Activated CD8-positive, alpha-beta T cell treated with anti-CD3 and anti-CD28 coated beads for 36 hours (primary cell): ENCODE data around the gene UTP11. TPM values are rescaled to one million over a fixed set of nuclear protein-coding genes. Genes with fewer than 3 reads are reported as not detected.
"Not testable (repeated sequence)": the region's sequence is repeated elsewhere in the genome, so short reads cannot be mapped to it uniquely, and the experiment has no call there.

Source experiments
- ATAC-seq: fragments of 200-7000 bp; cut with Tn5 transposase; one replicate; pipeline ENCODE4 v1.10.0; 2021; ENCODE audit warnings: mild to moderate bottlenecking, moderate library complexity
- CTCF ChIA-PET: fragments of 350-600 bp; sonication (Branson Sonifier 250); formaldehyde crosslinking; loops from one replicate; lab custom pipeline; 2021; ENCODE audit warnings: antibody characterized with exemption; lab: Charles Lee
- POLR2A ChIA-PET: fragments of 350-600 bp; sonication (Branson Sonifier 250); formaldehyde crosslinking; loops from one replicate; lab custom pipeline; 2021; ENCODE audit warnings: antibody characterized with exemption; lab: Charles Lee
- DNase-seq: peaks from one replicate; pipeline ENCODE4 v3.0.0-alpha.2; 2020
- H3K27ac Mint-ChIP-seq: one replicate; pipeline ENCODE4 v1.8.0; 2021; ENCODE audit warnings: mild to moderate bottlenecking, mixed read lengths
- H3K27me3 Mint-ChIP-seq: one replicate; pipeline ENCODE4 v1.8.0; 2021; ENCODE audit warnings: mixed read lengths
- H3K36me3 Mint-ChIP-seq: one replicate; pipeline ENCODE4 v1.8.0; 2021; ENCODE audit warnings: low read depth, mixed read lengths
- H3K4me1 Mint-ChIP-seq: one replicate; pipeline ENCODE4 v1.8.0; 2021; ENCODE audit warnings: low read depth, mixed read lengths
- H3K4me3 Mint-ChIP-seq: one replicate; pipeline ENCODE4 v1.8.0; 2021; ENCODE audit warnings: mild to moderate bottlenecking, moderate library complexity, mixed read lengths
- H3K9me3 Mint-ChIP-seq: one replicate; pipeline ENCODE4 v1.8.0; 2021; ENCODE audit warnings: mixed read lengths
- CTCF ChIP-seq: fragments of 200-600 bp; IDR thresholded peaks from one replicate; pipeline ENCODE4 v1.8.0; 2022; ENCODE audit warnings: antibody characterized with exemption, mild to moderate bottlenecking
- intact Hi-C: fragments of 100-400 bp; cut with micrococcal nuclease; formaldehyde crosslinking; loops from one replicate; pipeline ENCODE4 v1.10.0; 2022
- total RNA-seq, 2 experiments: library from RNA; stranded (reverse); gene quantifications; one replicate each; pipeline ENCODE4 v1.2.3, GENCODE V29; 2021

UTP11 gene
- total RNA-seq, 2 experiments from 2014 or later = 58.1 to 60.6 TPM

- POLR2A ChIA-PET = interaction anchor here (1.7 to 7.7 kb wide), 6 partner anchors 11 to 19 kb away, joined by 6 to 69 read pairs (median 16); partner anchors contain the start of genes POU3F1 and UTP11
- H3K36me3 Mint-ChIP-seq = peaks cover 11% of the 10 kb centered on the region
Measured at GRCh38 chr1:38029081-38029681, 16.6 kb downstream of the UTP11 start.

GRCh38 chr1:38029685-38030511 lies 17.4 kb downstream of the UTP11 start:
- intact Hi-C loops = no loop called here
- H3K36me3 Mint-ChIP-seq = peaks cover 8% of the 10 kb centered on the region
- H3K27me3 Mint-ChIP-seq = peaks cover 2% of the 10 kb centered on the region
- POLR2A ChIA-PET = interaction anchor here (0.7 to 7.7 kb wide), 7 partner anchors 11 to 534 kb away, joined by 3 to 53 read pairs (median 8); partner anchors contain the start of gene POU3F1
- ATAC-seq (peak; percentile 55), DNase-seq (peak; percentile 88)
- peak overlapping the region; percentile 89 for H3K27ac Mint-ChIP-seq
- no peak for TF ChIP-seq CTCF
- peak overlapping the region; percentile 33 for H3K4me3 Mint-ChIP-seq
- H3K9me3 Mint-ChIP-seq = no peaks in the 10 kb centered on the region
- peaks cover 56% of the 10 kb centered on the region for H3K4me1 Mint-ChIP-seq
- CTCF ChIA-PET = interaction anchor here (0.9 to 7.3 kb wide), 9 partner anchors 11 to 554 kb away, joined by 3 to 105 read pairs (median 4); partner anchors contain the start of genes MTF1 and UTP11

More at GRCh38 chr1:38029081-38029681, 16.6 kb downstream of the UTP11 start:
- peaks cover 2% of the 10 kb centered on the region for H3K27me3 Mint-ChIP-seq
- CTCF ChIA-PET = interaction anchor here (0.9 to 7.3 kb wide), 6 partner anchors 10 to 41 kb away, joined by 3 to 105 read pairs (median 5); partner anchors contain the start of gene UTP11
- no peak for ATAC-seq
- intact Hi-C loops = no loop called here
- H3K4me3 Mint-ChIP-seq = no peak overlapping the region
- no peak for TF ChIP-seq CTCF
- H3K4me1 Mint-ChIP-seq = peaks cover 56% of the 10 kb centered on the region
- no peaks in the 10 kb centered on the region for H3K9me3 Mint-ChIP-seq
- DNase-seq = no peak
- peak overlapping the region; percentile 89 for H3K27ac Mint-ChIP-seq

- CTCF ChIA-PET = interaction anchor here (1.0 to 7.3 kb wide), 7 partner anchors 12 to 555 kb away, joined by 3 to 105 read pairs (median 4); partner anchors contain the start of genes MTF1 and UTP11
- no peak for ATAC-seq
- peaks cover 2% of the 10 kb centered on the region for H3K27me3 Mint-ChIP-seq
- POLR2A ChIA-PET = interaction anchor here (0.7 to 7.7 kb wide), 6 partner anchors 10 to 533 kb away, joined by 3 to 53 read pairs (median 7); no protein-coding TSS in a partner anchor
- no peaks in the 10 kb centered on the region for H3K9me3 Mint-ChIP-seq
- no peak for DNase-seq
- intact Hi-C loops = no loop called here
- H3K4me1 Mint-ChIP-seq = peaks cover 56% of the 10 kb centered on the region
- no peak for TF ChIP-seq CTCF
- H3K4me3 Mint-ChIP-seq = peak overlapping the region; percentile 33
- H3K27ac Mint-ChIP-seq = peak overlapping the region; percentile 89
- peaks cover 1% of the 10 kb centered on the region for H3K36me3 Mint-ChIP-seq
Measured at GRCh38 chr1:38030596-38031512, 18.3 kb downstream of the UTP11 start.

GRCh38 chr1:38031513-38031866 lies 19.0 kb downstream of the UTP11 start:
- intact Hi-C loops = no loop called here
- Mint-ChIP-seq H3K36me3 (no peaks in the 10 kb centered on the region), H3K27ac (peak overlapping the region; percentile 39), H3K9me3 (no peaks in the 10 kb centered on the region), H3K27me3 (peaks cover 2% of the 10 kb centered on the region), H3K4me3 (no peak overlapping the region), H3K4me1 (peaks cover 52% of the 10 kb centered on the region)
- DNase-seq = no peak
- TF ChIP-seq CTCF = no peak
- ChIA-PET CTCF (no interaction called here), POLR2A (interaction anchor here (2.6 to 7.7 kb wide), 2 partner anchors 9 to 16 kb away, joined by 6 to 53 read pairs; no protein-coding TSS in a partner anchor)
- ATAC-seq = no peak

- H3K27me3 Mint-ChIP-seq, intact Hi-C loops: not testable (repeated sequence)
Measured at GRCh38 chr1:38032992-38033391, 20.5 kb downstream of the UTP11 start.

More at GRCh38 chr1:38032992-38033391, 20.5 kb downstream of the UTP11 start:
- ATAC-seq, DNase-seq, H3K9me3 Mint-ChIP-seq, H3K36me3 Mint-ChIP-seq, CTCF ChIA-PET, H3K27ac Mint-ChIP-seq, H3K4me3 Mint-ChIP-seq: not testable (repeated sequence)
- peaks cover 37% of the 10 kb centered on the region for H3K4me1 Mint-ChIP-seq
- POLR2A ChIA-PET = interaction anchor here (0.7 kb wide), 3 partner anchors 17 to 39 kb away, joined by 3 to 4 read pairs (median 3); no protein-coding TSS in a partner anchor
